GM20431 (cell line): ENCODE data around the gene FCRL6.

Experiments
- in situ Hi-C: fragments of 300-500 bp; cut with MseI, MboI; formaldehyde crosslinking; loops from one replicate; pipeline ENCODE4 v1.15.0; 2020; ENCODE audit warnings: low sequenced_read_pairs; ENCODE audit not compliant: unreplicated experiment

The FCRL6 gene

DNA sequence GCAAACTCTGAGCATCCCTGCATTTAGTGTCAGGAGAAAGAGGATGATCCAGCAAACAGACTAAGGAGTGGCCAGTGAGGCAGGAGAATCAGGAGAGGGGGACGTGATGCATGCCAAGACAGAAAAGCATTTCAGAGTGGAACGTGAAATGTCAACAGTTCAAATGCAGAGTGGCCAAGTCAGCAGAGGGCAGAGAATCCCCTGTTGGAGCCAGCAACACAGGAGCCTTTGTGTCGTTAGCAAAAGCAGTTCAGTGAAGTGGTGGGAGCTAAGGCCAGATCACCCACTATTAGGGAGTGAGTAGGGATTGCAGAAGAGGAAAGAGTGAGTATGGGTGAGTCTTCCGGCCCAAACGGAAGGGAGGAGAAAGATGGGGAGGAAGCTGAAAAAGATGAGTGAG is 6.6 kb upstream of the FCRL6 start:
- in situ Hi-C loops, result loop anchor here (25.0 kb wide), 1 partner anchor 217 kb away; no protein-coding TSS in a partner anchor

DNA sequence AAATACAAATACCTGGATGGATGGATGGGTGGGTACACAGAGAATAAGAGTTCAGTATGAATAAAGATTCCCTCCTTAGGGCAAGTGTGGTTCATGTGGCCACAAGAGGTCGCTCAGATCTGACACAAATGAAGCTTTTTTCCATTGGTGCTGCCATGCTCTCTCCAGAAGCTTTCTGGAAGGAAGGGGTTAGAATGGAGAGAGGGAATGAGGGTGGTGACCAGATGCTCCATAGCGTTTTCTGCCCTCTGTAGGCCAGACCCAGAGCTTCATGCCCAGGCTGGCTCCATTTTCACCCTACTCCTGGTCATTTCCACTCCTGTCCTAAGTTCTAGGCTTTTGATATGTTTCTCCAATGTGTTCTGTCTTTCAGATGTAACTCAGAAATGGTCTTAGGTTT is 3.3 kb upstream of the FCRL6 start:
- in situ Hi-C loops, result loop anchor here (25.0 kb wide), 1 partner anchor 213 kb away; no protein-coding TSS in a partner anchor

DNA sequence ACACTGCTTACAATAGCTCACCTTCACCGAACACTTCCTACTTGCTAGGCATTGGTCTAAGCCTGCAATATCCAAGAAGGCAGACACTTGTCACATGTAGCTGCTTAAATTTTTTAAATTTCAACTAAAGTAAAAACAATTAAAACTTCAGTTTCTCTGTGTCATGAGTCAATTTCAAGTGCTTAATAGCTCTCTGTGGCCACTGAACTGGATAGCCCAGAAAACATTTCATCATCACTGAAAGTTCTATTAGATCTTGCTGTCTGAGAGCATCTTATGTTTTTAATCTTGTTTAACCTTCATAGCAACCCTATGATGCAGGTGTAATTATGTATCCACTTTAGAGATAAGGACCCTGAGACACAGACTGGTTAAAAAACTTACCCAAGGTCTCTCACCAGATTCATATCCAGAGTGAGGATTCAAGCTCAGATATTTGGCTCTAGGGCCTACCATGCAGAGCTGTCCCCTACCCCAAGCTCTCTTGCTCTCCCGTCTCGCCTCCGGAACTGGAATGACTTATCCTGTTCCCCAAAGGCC is 2.6 kb upstream of the FCRL6 start:
- in situ Hi-C loops, result loop anchor here (25.0 kb wide), 1 partner anchor 213 kb away; no protein-coding TSS in a partner anchor

DNA sequence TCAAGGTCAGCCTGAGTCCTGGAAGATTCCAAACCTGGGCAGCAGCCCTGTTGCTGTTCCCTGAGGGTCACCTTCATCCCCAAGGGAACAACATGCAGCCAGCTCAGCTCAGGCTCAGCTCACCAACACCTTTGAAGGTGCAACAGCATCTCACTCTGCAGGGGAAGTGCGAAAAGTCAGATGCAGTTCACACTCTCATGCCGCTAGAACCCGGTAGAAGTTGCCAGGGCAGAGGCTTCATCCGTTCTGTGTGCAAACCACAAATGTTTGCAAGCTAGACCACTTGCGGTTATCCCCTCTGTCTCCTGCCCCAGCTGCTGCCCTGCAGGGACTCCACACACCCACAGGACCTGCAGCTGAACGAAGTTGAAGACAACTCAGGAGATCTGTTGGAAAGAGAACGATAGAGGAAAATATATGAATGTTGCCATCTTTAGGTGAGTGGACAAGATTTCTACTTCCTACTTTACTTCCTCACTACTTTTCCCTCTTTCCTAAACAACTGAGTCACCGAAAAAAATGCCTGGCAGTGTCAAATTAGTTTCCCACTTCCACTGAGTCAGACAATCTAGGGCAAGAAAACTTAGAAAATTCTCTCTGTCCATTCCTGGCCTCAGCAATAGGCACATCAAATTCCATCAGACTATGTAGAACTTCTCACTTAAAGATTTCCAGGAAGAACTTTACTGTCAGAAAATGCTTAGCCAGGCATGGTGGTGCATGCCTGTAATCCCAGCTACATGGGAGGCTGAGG is 1.8 kb upstream of the FCRL6 start:
- in situ Hi-C loops, result no loop called here

DNA sequence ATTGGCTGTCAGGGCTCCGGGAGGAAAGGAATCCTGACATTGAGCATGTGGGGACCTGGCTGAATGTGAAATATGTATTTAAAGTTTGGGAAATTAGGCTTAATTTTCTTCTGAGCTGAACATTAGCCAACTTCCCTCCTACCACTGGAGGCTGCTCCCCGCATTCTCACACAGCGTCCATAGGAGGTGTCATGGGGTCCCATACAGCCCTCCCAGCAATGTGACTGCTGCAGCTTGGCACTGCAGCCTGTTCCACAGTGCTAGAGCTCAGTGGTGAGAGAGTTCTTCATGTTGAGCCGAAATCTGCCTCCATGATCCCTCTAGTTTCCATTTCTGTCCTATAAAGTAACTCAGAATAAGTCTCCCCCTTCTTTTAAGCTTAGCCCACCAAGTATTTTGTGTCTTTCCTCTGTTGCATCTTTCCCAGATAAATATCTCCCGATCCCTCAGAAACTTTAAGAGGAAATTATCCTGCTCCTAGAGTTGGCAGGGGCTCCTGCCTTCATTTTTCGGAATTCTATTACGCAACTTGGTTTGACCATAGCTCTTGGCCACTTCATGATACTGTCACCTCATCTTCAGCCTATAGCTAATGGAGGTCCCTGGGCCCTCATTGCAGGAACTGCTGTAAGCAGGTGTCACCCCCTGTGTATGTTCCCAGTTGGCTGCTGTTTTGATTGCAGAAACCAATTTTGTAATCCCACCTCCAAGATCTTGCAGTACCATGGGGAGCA is 2.0 kb downstream of the FCRL6 start:
- in situ Hi-C loops, result no loop called here

DNA sequence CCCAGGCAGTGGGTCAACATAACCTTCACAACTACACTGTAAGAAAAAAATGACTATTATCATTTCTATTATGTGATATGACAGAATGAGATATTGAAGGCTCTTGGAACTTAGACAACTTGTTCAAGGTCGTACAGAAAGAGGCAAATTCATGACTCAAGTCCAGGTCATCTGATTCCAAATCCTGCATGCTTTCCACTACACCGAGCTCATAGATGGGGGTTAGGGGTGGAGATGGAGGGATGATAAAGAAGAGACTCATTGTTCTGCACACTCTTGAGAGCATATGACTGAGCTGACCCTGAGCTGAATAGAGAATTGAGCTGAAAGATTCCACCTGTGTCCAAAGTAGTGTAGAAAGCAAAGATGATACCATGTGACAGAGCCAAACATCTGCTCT is 2.8 kb downstream of the FCRL6 start:
- in situ Hi-C loops, result no loop called here

DNA sequence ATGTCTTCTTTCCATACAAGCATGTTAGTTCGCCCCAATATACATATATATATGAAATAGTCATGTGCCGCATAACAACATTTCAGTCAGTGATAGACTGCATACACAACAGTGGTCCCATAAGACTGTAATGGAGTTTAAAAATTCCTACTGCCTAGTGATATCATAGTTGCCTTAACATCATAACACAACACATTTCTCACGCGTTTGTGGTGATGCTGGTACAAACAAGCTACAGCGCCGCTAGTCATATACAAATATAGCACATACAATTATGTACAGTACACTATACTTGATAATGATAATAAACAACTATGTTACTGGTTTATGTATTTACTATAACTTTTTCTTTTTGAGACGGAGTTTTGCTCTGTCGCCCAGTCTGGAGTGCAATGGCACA is 13.8 kb downstream of the FCRL6 start:
- in situ Hi-C loops, result no loop called here

DNA sequence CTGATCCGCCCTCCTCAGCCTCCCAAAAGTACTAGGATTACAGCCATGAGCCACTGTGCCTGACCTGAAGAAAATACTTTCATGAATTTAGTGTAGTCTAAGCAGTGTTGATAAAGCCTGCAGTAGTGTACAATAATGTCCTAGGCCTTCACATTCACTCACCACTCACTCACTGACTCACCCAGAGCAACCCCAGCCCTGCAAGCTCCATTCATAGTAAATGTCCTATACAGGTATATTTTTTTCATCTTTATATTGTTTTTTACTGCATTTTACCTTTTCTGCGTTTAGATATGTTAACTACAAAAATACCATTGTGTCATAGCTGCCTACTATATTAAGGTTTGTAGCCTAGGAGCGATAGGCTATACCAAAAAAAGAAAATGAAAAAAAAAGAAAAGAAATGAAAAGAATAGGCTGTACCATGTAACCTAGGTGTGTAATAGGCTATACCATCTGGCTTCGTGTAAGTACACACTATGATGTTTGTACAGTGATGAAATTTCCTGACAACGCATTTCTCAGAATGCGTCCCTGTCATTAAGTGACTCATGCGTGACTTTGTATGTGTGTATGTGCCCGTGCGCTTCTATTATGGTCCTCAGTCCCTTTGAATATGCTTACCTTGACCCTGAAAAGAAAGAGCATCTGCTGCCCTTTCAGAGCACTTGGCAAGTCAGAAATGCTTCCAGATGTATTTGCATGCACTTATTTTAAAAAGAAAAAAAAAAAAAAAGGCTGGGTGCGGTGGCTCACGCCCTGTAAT is 15.3 kb downstream of the FCRL6 start:
- in situ Hi-C loops, result no loop called here

DNA sequence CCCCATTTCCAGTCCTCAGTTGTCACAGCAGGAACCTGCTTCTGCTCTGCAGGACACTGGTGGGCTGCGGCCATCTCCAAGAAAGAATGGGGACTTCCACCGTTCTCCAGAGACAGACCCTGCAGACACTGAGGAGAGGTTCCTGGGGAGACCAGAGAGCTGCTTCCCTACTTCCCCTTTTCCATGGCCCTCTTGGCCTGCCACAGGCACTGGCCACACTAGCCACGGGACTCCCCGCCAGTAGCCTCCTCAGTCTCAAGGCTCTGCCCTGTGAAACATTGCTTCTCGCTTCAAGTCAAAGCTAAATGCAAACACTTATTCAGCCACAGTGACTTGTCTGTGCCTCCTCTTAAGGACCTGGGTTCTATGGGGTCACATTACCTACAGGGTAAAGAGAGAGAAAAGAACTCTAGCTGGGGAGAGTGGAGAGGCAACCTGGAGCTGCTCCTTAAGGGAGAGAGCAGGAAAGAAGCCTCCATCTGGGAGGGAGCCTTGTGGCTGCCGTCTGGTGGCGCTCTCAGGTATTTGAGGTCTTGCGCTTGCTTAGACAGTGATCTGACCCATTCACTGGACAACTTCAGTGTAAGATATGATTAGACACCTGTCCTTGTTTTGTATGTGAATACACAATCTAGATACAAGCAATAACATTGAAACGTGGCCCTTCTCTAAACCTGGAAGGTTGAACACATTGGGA is 19.2 kb downstream of the FCRL6 start:
- in situ Hi-C loops, result no loop called here

DNA sequence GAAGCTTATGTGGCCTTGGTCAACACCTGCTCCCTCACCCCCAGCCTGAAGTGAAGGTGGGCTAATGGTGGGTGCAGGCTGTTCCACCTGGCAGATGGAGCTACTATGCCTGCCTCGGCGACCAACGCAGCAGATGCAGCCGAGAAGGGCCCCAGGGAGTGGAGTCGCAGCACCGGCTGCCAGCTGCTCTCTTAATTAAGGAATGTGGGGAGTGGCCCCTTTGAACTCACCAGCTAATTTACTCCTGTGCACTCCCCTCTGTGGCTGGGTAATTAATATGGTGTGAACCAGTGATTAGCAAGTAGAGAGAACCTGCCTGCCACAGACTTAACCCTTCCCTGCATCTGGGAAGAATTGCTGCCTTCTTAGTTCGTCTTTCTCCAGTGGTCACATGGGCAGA is 21.2 kb downstream of the FCRL6 start:
- in situ Hi-C loops, result no loop called here

DNA sequence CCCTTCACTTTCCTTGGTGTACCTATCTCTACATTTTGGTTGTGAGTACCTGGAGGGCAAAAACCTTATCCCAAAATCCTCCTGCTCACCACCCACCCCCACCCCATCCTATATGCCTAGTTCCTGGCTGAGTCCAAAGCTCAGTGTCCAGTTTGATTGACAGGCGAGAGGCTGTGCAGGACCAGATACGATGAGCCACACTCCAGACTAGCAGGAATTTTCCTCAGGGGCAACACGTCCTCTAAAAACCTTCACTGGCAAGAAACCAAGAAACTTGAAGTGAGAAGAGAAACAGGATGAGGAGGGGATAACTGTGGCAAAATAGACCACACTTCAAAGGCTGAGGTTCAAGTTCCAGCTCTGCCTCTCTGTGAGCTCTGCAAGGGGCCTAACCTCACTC is 23.4 kb downstream of the FCRL6 start:
- in situ Hi-C loops, result no loop called here

DNA sequence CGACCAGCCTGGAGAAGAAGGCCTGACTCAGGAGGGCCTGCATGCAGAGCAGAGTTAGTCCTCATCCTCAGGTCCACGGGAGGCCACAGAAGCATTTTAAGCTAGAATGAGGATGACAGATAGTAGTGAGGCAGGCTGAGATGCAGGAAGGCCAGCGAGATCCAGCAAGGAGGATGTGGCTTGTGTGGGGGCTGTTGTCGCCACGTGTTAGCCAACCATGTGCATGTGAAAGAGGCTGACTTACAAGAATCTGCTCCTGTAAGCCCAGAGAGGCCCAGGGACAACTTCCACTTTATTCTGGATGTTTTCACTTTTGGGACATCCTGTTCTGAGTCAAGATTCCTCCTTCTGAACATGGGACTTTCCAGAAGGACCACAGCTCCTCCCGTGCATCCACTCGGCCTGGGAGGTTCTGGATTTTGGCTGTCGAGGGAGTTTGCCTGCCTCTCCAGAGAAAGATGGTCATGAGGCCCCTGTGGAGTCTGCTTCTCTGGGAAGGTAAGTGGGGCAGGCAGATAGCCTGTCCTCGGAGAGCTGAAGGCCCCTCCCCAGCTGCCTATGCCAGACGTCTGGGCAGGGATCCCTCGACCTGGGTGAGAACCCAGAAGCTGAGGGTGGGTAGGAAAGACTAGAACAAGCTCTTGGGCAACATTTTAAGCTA is 24.4 kb downstream of the FCRL6 start, which contains the start of gene SLAMF8:
Gene SLAMF8, plus strand, starts transcription at position 433 of the 661 bp plus-strand sequence. Its CDS starts 26 bp downstream, at position 459.
- in situ Hi-C loops, result no loop called here

DNA sequence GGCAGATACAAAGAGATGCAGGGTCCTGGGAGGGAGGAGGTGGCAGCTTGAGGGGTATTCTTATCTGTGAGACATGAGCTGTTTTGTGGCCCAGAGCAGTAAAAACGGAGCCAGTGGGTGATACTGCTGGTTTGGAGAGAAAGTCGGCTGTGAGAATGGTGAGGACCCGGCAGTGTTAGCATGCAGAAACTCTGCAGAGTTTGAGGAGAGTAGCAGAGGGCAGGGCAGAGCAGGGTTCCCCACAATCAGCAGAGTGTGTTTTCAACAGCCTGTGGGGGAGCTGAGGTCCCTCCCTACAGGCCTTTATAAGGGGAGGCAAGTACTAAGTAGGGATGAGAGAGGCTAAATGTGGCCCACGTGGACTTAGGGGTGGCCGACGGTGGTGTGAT is 24.9 kb downstream of the FCRL6 start:
- in situ Hi-C loops, result no loop called here

DNA sequence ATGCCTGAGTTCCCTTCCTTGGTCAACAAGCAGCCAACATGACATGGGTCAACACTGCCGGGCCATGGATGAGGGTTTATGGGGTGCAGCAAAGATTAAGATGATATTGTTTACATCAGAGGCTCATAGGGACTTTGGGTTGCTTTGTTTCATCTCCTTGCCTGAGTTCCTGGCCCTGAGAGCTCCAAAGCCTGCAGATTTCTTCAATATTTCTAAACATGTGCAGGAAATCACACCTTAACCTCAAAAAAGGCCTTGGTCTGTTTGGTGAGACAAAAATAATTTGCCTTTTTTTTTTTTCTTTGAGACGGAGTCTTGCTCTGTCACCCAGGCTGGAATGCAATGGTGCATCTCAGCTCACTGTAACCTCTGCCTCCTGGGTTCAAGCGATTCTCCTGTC is 25.4 kb downstream of the FCRL6 start:
- in situ Hi-C loops, result no loop called here

DNA sequence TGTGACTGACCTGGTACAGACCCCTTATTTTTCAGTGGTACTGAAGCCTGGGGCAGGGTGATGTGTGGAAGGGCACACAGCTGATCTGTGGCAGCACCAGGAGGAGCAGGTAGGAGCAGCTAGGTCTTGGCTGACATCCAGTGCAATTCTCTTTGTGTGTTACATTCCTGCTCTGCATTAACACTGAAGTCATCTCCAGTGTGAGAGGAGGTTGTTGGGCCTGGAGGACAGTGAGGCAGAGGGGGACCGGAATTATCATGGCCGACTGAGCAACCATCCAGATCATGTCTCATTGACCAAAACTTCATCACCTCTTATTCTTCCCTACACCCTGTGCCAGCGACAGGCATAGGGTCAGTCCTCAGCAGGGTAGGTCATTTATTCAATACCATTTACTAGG is 26.0 kb downstream of the FCRL6 start:
- in situ Hi-C loops, result no loop called here

DNA sequence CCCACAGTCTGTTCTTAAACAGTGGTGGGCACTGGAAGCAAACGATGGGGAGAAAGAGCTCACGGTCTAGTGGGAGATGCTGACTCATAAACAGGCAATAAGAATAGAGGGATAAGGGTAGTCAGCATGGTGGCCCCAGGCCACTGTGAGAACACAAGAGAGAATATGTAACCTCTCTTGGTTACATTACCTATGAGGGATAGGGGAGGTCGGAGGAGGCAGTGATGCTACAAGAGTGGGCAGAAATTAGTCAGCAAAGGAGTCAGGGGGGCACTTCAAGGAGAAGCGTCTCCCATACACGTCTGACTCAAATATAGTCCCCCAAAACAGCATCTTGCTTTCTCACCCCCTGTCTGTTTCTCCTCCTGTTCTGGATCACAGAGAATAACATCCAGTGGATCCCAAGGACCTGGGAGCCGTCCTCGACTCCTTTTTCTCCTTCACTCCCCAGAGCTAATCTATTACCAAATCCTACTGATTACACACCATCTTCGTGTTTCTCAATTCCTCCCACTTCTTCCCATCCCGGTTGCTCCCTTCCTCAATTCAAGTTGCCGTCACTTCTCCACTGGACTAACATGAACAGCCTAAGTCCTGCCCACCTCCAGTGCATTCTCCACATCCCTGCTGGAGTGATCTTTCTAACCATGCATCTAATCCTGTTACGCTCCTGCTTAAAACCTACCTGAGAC is 26.6 kb downstream of the FCRL6 start:
- in situ Hi-C loops, result no loop called here

DNA sequence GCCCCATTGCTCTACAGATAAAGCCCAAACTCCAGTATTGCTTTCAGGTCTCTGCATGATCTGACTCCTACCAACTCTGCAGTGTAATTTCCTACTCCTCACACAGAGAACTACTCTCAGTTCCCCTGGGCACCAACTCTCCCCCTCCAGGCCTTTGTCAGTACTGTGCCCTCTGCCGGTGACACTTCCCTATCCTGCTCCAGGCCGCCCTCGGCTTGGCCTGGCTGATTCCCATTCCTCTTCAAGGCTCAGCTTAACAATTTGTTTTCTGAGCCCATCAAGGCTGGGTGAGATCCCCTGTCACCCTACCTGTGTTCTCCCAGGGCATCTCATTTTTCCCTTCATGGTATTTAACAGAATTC is 27.1 kb downstream of the FCRL6 start:
- in situ Hi-C loops, result no loop called here

DNA sequence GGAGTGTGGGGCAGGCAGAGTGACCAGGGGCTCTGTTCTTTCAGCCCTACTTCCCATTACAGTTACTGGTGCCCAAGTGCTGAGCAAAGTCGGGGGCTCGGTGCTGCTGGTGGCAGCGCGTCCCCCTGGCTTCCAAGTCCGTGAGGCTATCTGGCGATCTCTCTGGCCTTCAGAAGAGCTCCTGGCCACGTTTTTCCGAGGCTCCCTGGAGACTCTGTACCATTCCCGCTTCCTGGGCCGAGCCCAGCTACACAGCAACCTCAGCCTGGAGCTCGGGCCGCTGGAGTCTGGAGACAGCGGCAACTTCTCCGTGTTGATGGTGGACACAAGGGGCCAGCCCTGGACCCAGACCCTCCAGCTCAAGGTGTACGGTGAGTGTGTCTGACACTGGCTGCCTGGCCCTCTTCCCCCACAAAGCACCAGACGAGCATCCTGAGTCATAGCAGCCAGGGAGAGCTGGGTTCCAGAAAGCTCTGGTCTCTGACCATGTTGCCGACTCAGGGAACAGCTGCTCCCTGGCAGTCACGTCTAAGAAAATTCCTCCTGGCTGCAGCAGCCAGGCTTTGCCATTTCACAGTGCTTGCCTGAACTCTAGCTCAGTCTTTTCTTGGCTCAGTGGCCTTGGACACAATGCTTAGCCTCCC is 27.8 kb downstream of the FCRL6 start:
- in situ Hi-C loops, result no loop called here
